Tibial nerve (tissue), 4 donors: Measurements from ENCODE around the gene SENP6. TPM values are rescaled to one million over a fixed set of nuclear protein-coding genes. Genes with fewer than 3 reads are reported as not detected.
A peak's percentile ranks its signal among the peaks of the same experiment; 100 is the strongest.

Experiments
- DNase-seq, 2 donors: peaks; one replicate each; pipeline ENCODE4 v3.0.0-alpha.2; 2019; ENCODE audit warnings: low spot score in 2 of 2
- H3K27ac ChIP-seq, 4 donors: fragments of 200-600 bp; sonication (generic) in 3 of 4; one replicate each; pipeline ENCODE4 v1.5.1; 2017 to 2019; ENCODE audit warnings: mild to moderate bottlenecking in 1 of 4
- H3K27me3 ChIP-seq, 2 donors: fragments of 200-600 bp; sonication (generic) in 1 of 2; one replicate each; pipeline versions ENCODE4 v1.5.1 to v1.6.0; 2017 to 2019
- H3K36me3 ChIP-seq, 3 donors: fragments of 200-600 bp; sonication (generic); one replicate each; pipeline ENCODE4 v1.5.1; 2018 to 2019
- H3K4me1 ChIP-seq, 4 donors: fragments of 200-600 bp; sonication (generic) in 3 of 4; one replicate each; pipeline ENCODE4 v1.5.1; 2017 to 2019
- H3K4me3 ChIP-seq, 4 donors: fragments of 200-600 bp; sonication (generic) in 3 of 4; one replicate each; pipeline ENCODE4 v1.5.1; 2017 to 2019; ENCODE audit warnings: mild to moderate bottlenecking in 1 of 4, moderate library complexity in 1 of 4
- H3K9me3 ChIP-seq, 4 donors: fragments of 200-600 bp; sonication (generic) in 3 of 4; one replicate each; pipeline ENCODE4 v1.5.1; 2017 to 2019
- CTCF ChIP-seq, 5 experiments: fragments of 200-600 bp in 3 of 5; fragments of 450-650 bp in 2 of 5; sonication (generic) in 3 of 5; IDR thresholded peaks; one replicate each; pipeline ENCODE4 v1.5.1; 2016 to 2019; ENCODE audit warnings: antibody characterized with exemption in 5 of 5, mild to moderate bottlenecking in 3 of 5, moderate library complexity in 2 of 5
- EP300 ChIP-seq, 2 donors: sonication (generic); formaldehyde crosslinking; IDR thresholded peaks; one replicate each; pipeline ENCODE4 v1.6.1; 2017; ENCODE audit warnings: antibody characterized with exemption in 2 of 2, mild to moderate bottlenecking in 1 of 2
- POLR2A ChIP-seq, 2 donors: fragments of 450-650 bp; IDR thresholded peaks; one replicate each; pipeline ENCODE4 v1.6.1; 2017; ENCODE audit warnings: antibody characterized with exemption in 2 of 2, mild to moderate bottlenecking in 2 of 2, moderate library complexity in 2 of 2
- WGBS, 2 donors: methylation state at CpG; one replicate each; pipeline ENCODE4 v1.1.5; 2018; 5-methylcytosine and 5-hydroxymethylcytosine counted together
- total RNA-seq, 4 donors: library from RNA; depleted of rRNA; stranded (reverse); fragments of >200 nt; gene quantifications; one replicate each; pipeline ENCODE4 v1.1.0, GENCODE V29; 2016

Gene SENP6
- total RNA-seq, 4 donors from 2014 or later, result 107 to 171 (median 142) TPM

GRCh38 chr6:75608956-75609533 is 7.4 kb downstream of the SENP6 start:
- no peak for DNase-seq
- H3K36me3 ChIP-seq, result no peaks in the 10 kb centered on the region
- WGBS, 2 donors, result 38 to 39% methylated on average over 4 of the region's 4 CpGs
- TF ChIP-seq CTCF (IDR thresholded peaks at IDR 0.05) (no peak), EP300 (IDR thresholded peaks at IDR 0.05) (peak in 1 of 2 donors; percentile 28)
- H3K9me3 ChIP-seq, result no peaks in the 10 kb centered on the region
- H3K27me3 ChIP-seq, result no peaks in the 10 kb centered on the region
- H3K4me1 ChIP-seq, result peaks cover 0 to 84% (median 48%) of the 10 kb centered on the region in 4 donors
- H3K27ac ChIP-seq, result peak overlapping the region in 2 of 4 donors; percentile 8 to 73
- H3K4me3 ChIP-seq, result no peak overlapping the region

GRCh38 chr6:75609639-75610590 is 8.2 kb downstream of the SENP6 start:
- H3K9me3 ChIP-seq, result no peaks in the 10 kb centered on the region
- H3K4me3 ChIP-seq, result no peak overlapping the region
- WGBS, 2 donors, result 86 to 88% methylated on average over 6 of the region's 6 CpGs
- H3K4me1 ChIP-seq, result peaks cover 0 to 83% (median 48%) of the 10 kb centered on the region in 4 donors
- H3K27me3 ChIP-seq, result no peaks in the 10 kb centered on the region
- H3K27ac ChIP-seq, result peak overlapping the region in 2 of 4 donors; percentile 8 to 73
- H3K36me3 ChIP-seq, result no peaks in the 10 kb centered on the region
- TF ChIP-seq POLR2A (IDR thresholded peaks at IDR 0.05) (no peak), EP300 (IDR thresholded peaks at IDR 0.05) (no peak), CTCF (IDR thresholded peaks at IDR 0.05) (no peak)
- DNase-seq, result no peak

DNA sequence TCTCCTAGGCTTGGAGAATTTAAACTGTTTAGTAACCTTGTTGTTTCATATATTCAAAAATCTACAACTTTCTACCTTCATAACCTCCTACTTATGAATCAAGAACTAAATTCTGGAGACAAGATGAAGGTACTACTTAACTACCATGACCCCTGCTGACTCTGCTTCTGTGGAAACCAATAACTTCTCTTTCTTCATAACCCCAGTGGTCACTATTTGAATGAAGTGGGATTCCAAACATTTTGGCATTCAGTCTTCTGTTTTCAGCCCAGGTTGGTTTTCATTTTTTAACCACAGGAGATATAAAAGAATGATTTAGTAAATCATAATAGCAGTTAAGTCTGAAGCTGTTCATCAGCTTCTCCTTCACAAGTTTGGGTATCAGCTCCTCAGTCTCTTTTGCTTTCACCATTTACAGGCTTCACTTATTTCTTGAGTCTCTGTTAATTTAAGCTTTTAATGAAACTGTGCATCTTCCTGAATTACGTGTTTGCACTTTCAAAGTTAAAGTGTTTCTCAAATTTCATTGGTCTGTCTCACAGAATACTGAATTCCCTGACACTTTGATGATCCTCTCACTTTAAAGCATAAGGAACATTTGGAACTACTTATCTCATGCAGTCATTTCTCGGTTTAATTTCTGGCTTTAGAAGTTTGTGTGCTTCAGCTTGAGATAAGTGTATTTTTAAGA is 9.5 kb downstream of the SENP6 start:
- no peak for TF ChIP-seq CTCF (IDR thresholded peaks at IDR 0.05)
- TF ChIP-seq EP300 (IDR thresholded peaks at IDR 0.05), result no peak
- TF ChIP-seq POLR2A (IDR thresholded peaks at IDR 0.05), result no peak
- Histone ChIP-seq H3K36me3 (no peaks in the 10 kb centered on the region), H3K27me3 (no peaks in the 10 kb centered on the region), H3K27ac (peak overlapping the region in 2 of 4 donors; percentile 13 to 73), H3K9me3 (no peaks in the 10 kb centered on the region), H3K4me1 (peaks cover 0 to 83% (median 53%) of the 10 kb centered on the region in 4 donors), H3K4me3 (no peak overlapping the region)
- WGBS, 2 donors, result 42 to 55% methylated on average over 2 of the region's 2 CpGs
- no peak for DNase-seq

- Histone ChIP-seq H3K27me3 (no peaks in the 10 kb centered on the region), H3K9me3 (no peaks in the 10 kb centered on the region), H3K4me3 (no peak overlapping the region), H3K36me3 (no peaks in the 10 kb centered on the region), H3K4me1 (peaks cover 0 to 85% (median 53%) of the 10 kb centered on the region in 4 donors), H3K27ac (peak overlapping the region in 1 of 4 donors; percentile 73)
- TF ChIP-seq POLR2A (IDR thresholded peaks at IDR 0.05) (no peak), CTCF (IDR thresholded peaks at IDR 0.05) (no peak), EP300 (IDR thresholded peaks at IDR 0.05) (no peak)
- no peak for DNase-seq
- WGBS, 2 donors, result 79 to 82% methylated on average over 5 of the region's 5 CpGs
Observed at GRCh38 chr6:75611702-75612375, 10.2 kb downstream of the SENP6 start.
